NCI-H82 (cell line): ENCODE measurements around the gene GBP7.
A peak's percentile ranks its signal among the peaks of the same experiment; 100 is the strongest.
"Not testable (repeated sequence)": the region's sequence is repeated elsewhere in the genome, so short reads cannot be mapped to it uniquely, and the experiment has no call there.

Source experiments
- DNase-seq: peaks from one replicate; lab custom pipeline; 2025; lab: John Stamatoyannopoulos, UW

Gene GBP7

DNA sequence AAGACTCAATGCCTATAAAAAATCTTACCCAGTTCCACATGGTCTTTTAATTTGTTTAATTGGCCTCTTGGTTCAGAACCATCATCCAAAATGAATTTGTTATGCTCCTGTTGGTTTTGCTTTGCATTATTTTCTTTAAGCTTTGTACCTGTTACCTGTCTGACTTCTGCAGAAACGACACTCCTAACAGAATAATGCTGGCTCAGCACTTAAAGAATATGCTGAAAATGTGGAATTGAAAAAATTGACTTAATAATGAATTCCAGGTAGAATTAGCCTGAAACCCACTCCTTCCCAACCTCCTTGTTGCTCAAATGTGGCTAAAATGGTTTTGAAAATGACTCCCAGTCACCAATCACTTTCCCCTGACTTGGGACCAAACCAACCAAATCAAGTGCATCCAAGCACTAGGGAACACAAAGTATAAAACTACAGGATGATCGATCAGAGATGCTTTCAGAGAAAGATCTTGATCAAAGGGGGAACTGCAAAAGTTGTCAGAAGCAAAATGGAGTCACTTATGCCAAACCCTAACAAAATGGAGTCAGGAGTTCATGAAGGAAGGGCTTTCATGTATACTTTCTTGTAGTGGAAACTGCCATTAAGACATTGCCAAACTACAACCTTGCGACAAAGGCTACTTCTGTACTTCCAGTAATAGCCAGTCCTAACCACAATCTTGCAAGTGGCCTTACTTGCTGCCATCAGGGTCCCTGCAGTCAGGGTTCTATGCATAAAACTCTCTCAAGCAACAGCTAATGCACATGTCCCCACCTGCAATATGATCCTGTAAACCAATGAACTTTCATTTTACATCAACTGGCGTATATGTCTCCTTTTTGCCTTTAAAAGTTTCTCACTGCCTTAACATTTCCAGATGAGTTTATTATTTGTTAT lies 5.4 kb downstream of the GBP7 start:
- no peak for DNase-seq

DNA sequence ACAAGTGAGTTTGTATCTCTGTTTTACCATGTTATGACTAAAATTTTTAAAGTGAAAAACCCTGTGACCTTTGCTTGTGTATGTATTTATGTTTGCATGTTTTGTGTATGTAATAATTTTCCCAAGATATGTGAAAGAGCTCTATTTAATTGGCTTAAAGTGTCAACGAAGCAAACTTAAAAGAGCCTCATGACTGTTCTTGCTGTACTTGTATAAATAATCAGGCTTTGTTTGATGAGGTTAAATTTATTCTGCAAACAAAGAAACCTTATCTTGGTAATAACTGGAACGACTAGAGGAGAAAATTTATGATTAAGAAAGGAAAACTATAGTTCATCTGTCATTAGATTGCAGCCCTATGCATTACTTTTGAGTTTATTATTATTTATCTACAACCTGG lies 6.6 kb downstream of the GBP7 start:
- DNase-seq: no peak

GRCh38 chr1:89167590-89168230 lies 8.1 kb downstream of the GBP7 start:
- no peak for DNase-seq

GRCh38 chr1:89166705-89167104 lies 9.1 kb downstream of the GBP7 start:
- DNase-seq: no peak

DNA sequence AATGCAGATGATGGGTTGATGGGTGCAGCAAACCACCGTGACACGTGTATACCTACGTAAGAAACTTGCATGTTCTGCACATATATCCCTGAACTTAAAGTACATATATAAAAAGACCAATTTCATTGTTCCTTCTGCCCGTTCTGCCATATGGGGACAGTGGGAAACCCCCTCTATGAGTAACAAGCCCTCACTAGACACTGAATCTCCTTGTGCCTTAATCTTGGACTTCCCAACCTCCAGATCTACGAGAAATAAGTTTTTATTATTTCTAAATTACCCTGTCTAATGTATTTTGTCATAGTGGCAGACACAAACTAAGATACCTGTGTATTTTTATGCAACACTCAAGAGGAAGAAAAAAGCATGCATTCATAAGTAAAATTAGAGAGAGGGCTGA lies 10.0 kb downstream of the GBP7 start:
- DNase-seq: no peak

- DNase-seq: no peak
Measured at GRCh38 chr1:89151047-89151446, 24.8 kb downstream of the GBP7 start.

- no peak for DNase-seq
Measured at GRCh38 chr1:89149976-89150375, 25.8 kb downstream of the GBP7 start.

DNA sequence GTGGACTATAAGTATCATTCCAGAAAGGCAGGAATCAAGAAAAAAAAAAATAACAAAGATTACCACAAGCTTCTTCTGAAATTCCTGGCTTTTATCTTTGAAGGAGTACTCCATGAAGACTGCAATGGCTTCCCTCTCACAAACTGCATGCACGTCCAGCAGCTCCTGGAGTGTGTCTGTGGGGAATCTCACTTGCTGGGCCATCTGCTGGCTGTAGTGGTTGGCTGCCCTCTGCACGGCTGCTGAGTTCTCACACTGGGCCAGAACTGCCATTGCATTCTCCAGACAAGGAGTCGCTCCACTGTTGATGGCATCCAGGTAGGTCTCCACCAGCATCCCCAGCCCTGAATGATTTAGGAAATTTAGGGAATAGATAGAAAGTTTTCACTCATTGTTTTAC lies 26.6 kb downstream of the GBP7 start:
- peak; percentile 30 for DNase-seq

- no peak for DNase-seq
Measured at GRCh38 chr1:89147678-89148658, 27.8 kb downstream of the GBP7 start.

- no peak for DNase-seq
Measured at GRCh38 chr1:89146721-89147120, 29.1 kb downstream of the GBP7 start.

DNA sequence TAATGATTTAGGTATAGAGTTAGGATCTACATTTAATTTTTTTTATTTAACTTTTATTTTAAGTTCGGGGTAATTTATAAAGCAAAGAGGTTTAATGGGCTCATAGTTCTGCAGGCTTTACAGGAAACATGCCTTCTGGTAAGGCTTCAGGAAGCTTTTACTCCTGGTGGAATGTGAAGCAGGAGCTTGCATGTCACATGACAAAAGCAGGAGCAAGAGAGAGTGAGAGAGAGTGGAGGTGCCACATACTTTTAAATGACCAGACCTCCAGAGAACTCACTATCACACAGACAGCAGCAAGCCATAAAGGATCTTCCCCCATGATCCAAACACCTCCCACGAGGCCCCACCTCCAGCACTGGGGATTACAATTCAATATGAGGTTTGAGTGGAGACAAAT lies 32.3 kb downstream of the GBP7 start:
- DNase-seq: no peak

GRCh38 chr1:89142160-89142559 lies 33.6 kb downstream of the GBP7 start:
- DNase-seq: no peak

GRCh38 chr1:89133747-89134146 lies 42.1 kb downstream of the GBP7 start:
- DNase-seq: no peak

DNA sequence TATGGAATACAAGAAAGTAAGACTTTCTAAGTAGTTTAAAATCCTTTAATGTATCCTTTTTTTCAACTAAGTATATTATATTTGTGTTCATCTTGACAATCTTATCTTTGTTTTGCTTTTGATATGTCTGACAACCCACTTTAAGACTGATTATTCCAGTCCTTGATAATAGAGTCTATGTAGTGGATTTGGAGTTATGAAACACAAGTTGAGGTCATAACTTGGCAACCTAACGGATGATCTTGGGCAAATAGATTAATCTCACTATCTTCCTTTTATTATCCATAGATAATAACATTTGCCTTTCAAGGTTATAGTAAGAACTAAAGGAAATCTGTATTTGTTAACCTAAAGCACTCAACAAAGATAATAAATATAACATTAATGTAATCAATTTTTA lies 45.1 kb downstream of the GBP7 start:
- no peak for DNase-seq

GRCh38 chr1:89129911-89130310 lies 45.9 kb downstream of the GBP7 start:
- no peak for DNase-seq

- DNase-seq: not testable (repeated sequence)
Measured at GRCh38 chr1:89128003-89128458, 47.8 kb downstream of the GBP7 start.

GRCh38 chr1:89126602-89127565 lies 48.9 kb downstream of the GBP7 start:
- not testable (repeated sequence) for DNase-seq

DNA sequence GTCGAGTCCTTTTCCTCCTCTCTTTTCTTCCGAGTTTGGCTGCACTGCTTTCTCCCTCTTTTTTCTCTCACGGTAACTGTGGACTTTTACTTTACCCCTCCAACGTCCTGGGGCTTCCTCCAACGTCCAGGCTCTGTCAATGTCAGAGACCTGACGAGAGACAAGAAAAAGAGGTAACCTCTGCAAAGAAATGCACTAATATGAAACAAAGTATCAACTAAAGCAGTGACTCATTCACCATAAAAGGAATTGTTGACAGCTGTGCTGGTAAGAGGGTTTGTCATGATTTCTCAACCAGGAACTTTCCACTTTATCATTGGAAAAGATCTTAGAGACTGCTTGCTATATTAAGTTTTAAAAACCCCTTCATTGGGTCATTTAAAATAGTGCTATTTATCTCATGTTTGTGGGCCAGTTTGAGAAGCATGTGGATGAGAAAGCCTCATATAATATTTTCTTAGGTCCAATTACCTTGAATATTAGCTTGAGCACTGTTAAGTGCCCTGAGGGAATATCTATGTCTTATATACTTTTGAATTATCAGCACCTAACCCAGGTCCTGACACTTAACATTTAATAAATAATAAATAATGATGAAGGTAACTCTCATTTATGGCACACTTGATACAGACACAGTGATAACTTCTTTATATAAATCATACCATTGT lies 49.8 kb downstream of the GBP7 start, which contains the start of gene GBP2:
Gene GBP2 (minus strand): TSS at position 202 of the 668 bp plus-strand sequence. CDS start 4,148 bp downstream, outside the sequence.
- DNase-seq: no peak

DNA sequence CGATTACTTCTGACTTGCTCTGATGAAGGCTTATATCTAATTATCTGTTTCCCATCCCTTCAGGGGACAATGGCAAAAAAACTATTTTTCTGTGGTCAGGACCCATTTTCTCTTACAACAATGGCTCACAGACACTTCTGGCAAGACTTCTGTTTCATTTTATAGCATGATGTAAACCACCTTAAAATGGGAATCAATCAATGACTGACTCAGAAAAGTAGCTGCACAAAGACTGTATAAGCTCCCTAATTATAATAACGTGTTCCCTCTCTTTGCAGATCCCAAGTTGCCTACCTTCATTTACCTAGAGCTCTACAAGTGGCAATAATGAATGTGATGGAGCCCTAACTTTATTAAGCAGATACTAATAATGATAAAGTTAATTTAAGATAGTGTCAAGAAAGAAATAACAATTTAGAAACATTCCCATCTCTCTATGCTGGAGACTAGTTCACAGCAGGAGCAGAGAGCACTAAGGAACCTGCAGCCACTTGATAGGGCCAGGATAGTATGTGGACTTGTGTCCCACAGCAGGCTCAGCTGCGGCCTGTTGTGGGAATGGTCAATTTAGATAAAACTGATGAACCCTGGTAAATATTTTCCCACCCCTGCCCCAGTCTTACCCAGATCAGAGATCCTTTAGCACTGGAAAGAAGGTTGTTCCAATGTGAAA lies 50.4 kb downstream of the GBP7 start:
- no peak for DNase-seq

DNA sequence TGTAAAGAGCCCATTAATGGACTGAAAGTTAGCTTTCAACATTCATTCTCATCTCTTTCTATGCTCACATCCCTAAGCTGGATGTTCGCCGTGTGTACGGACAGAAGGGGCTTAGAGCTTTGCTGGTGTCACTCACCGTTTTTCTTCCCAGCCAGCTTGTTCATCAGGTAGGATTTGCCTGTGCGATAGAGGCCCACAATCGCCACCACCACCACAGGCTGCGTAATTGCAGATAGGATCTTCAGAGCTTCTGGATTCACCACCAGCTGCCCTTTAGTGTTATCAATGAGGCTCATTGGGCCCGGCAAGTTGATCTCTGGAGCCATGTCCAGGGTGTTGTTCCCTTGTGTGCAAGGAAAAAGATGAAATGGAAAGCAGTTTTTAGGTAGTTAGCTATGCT lies 54.2 kb downstream of the GBP7 start:
- DNase-seq: peak; percentile 34
